ENCODE data around the gene DIPK1A.

DIPK1A gene

DNA sequence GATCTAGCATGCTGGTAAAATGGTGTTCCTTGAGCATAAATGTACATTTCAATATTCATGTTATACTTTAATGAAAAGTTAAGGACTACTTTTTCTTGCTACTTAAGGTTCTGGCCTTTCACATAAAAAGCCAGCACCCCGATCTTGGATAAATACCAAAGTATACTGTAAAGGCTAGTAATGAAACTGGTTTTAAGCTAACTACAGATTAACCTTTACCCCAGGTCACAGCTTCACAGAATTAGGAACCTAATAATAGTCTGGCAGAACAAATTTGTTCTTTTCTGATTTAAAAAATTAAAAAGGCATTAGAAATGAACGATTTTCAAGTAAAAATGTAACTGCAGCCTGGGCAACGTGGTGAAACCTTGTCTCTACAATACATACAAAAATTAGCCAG, 23.5 kb downstream of the DIPK1A start:
- H3K36me3 ChIP-seq (ENCODE audit: insufficient read depth, low read length) = no peaks in the 10 kb centered on the region
- 0 out of 2 replicates have a peak, but pooled peaks cover 6% of the 10 kb centered on the region for H4K20me1 ChIP-seq (ENCODE audit: insufficient read depth, low read length)
- no peak overlapping the region for H3K4me2 ChIP-seq (ENCODE audit: insufficient read depth, low read length)
- peaks cover 91% of the 10 kb centered on the region for H3K79me2 ChIP-seq (ENCODE audit: insufficient read depth, low read length)
- TF ChIP-seq CTCF (IDR thresholded peaks at IDR 0.05; ENCODE audit: borderline replicate concordance, extremely low read depth, low read length, poor library complexity, severe bottlenecking) (no peak), EZH2 (IDR thresholded peaks at IDR 0.05; ENCODE audit: borderline replicate concordance, low read depth, low read length, severe bottlenecking) (no peak)
- no peak overlapping the region for H3K27ac ChIP-seq (ENCODE audit: low read length)
- no peaks in the 10 kb centered on the region for H3K27me3 ChIP-seq (ENCODE audit: insufficient read depth, low read length, poor library complexity)
- H3K9me3 ChIP-seq (ENCODE audit: insufficient read depth, low read length, severe bottlenecking) = no peaks in the 10 kb centered on the region
- H3K4me1 ChIP-seq (ENCODE audit: insufficient read depth, low read length) = no peaks in the 10 kb centered on the region
- DNase-seq (no peak), ATAC-seq (ENCODE audit: insufficient read depth, low read depth) (no peak)
- H2AFZ ChIP-seq (ENCODE audit: low read depth, low read length) = no peak overlapping the region
- no peak overlapping the region for H3K4me3 ChIP-seq (ENCODE audit: low read depth in 1 of 2, low read length in 2 of 2)
- H3K9ac ChIP-seq (ENCODE audit: low read depth, low read length) = no peak overlapping the region

GRCh38 chr1:92936865-92937264, 24.4 kb downstream of the DIPK1A start:
- ATAC-seq (ENCODE audit: insufficient read depth, low read depth) = no peak
- Histone ChIP-seq H2AFZ (ENCODE audit: low read depth, low read length) (no peak overlapping the region), H3K9ac (ENCODE audit: low read depth, low read length) (no peak overlapping the region), H3K27ac (ENCODE audit: low read length) (no peak overlapping the region), H3K4me1 (ENCODE audit: insufficient read depth, low read length) (no peaks in the 10 kb centered on the region), H3K4me2 (ENCODE audit: insufficient read depth, low read length) (no peak overlapping the region), H3K79me2 (ENCODE audit: insufficient read depth, low read length) (peaks cover 89% of the 10 kb centered on the region), H3K9me3 (ENCODE audit: insufficient read depth, low read length, severe bottlenecking) (no peaks in the 10 kb centered on the region), H3K27me3 (ENCODE audit: insufficient read depth, low read length, poor library complexity) (no peaks in the 10 kb centered on the region), H4K20me1 (ENCODE audit: insufficient read depth, low read length) (0 out of 2 replicates have a peak, but pooled peaks cover 6% of the 10 kb centered on the region), H3K4me3 (ENCODE audit: low read depth in 1 of 2, low read length in 2 of 2) (no peak overlapping the region), H3K36me3 (ENCODE audit: insufficient read depth, low read length) (no peaks in the 10 kb centered on the region)
- DNase-seq = no peak
- TF ChIP-seq EZH2 (IDR thresholded peaks at IDR 0.05; ENCODE audit: borderline replicate concordance, low read depth, low read length, severe bottlenecking) (no peak), CTCF (IDR thresholded peaks at IDR 0.05; ENCODE audit: borderline replicate concordance, extremely low read depth, low read length, poor library complexity, severe bottlenecking) (no peak)

- H3K9ac ChIP-seq (ENCODE audit: low read depth, low read length) = no peak overlapping the region
- no peaks in the 10 kb centered on the region for H3K27me3 ChIP-seq (ENCODE audit: insufficient read depth, low read length, poor library complexity)
- H3K4me3 ChIP-seq (ENCODE audit: low read depth in 1 of 2, low read length in 2 of 2) = no peak overlapping the region
- H4K20me1 ChIP-seq (ENCODE audit: insufficient read depth, low read length) = 0 out of 2 replicates have a peak, but pooled peaks cover 6% of the 10 kb centered on the region
- H3K9me3 ChIP-seq (ENCODE audit: insufficient read depth, low read length, severe bottlenecking) = no peaks in the 10 kb centered on the region
- peaks cover 86% of the 10 kb centered on the region for H3K79me2 ChIP-seq (ENCODE audit: insufficient read depth, low read length)
- DNase-seq (no peak), ATAC-seq (ENCODE audit: insufficient read depth, low read depth) (no peak)
- no peaks in the 10 kb centered on the region for H3K36me3 ChIP-seq (ENCODE audit: insufficient read depth, low read length)
- no peak overlapping the region for H2AFZ ChIP-seq (ENCODE audit: low read depth, low read length)
- TF ChIP-seq CTCF (IDR thresholded peaks at IDR 0.05; ENCODE audit: borderline replicate concordance, extremely low read depth, low read length, poor library complexity, severe bottlenecking) (no peak), EZH2 (IDR thresholded peaks at IDR 0.05; ENCODE audit: borderline replicate concordance, low read depth, low read length, severe bottlenecking) (no peak)
- no peak overlapping the region for H3K4me2 ChIP-seq (ENCODE audit: insufficient read depth, low read length)
- H3K4me1 ChIP-seq (ENCODE audit: insufficient read depth, low read length) = no peaks in the 10 kb centered on the region
- no peak overlapping the region for H3K27ac ChIP-seq (ENCODE audit: low read length)
These were observed 26.6 kb downstream of the DIPK1A start for GRCh38 chr1:92934395-92935378.

Measured in DND-41 (cell line).